Measurements from ENCODE around the gene SLC35D2. TPM values are rescaled to one million over a fixed set of nuclear protein-coding genes. Genes with fewer than 3 reads are reported as not detected.

The SLC35D2 gene
- 23.2 TPM for total RNA-seq

GRCh38 chr9:96383165-96383942 lies at the start of gene SLC35D2:
Gene SLC35D2, minus strand, starts transcription at chr9:96383711. Its CDS starts 77 bp downstream, at chr9:96383634.

GRCh38 chr9:96418083-96418919 lies 34.8 kb upstream of the SLC35D2 start, which contains the start of gene ZNF367:
Gene ZNF367, minus strand, starts transcription at chr9:96418370. Its CDS starts 338 bp downstream, at chr9:96418032.

GRCh38 chr9:96302021-96302420 lies 81.5 kb downstream of the SLC35D2 start, which contains the start of gene HSD17B3:
Gene HSD17B3, minus strand, starts transcription at chr9:96302176. Its CDS starts 72 bp downstream, at chr9:96302104.

Other genes starting within 250 kb of the SLC35D2 start
- 0.53 TPM for gene HSD17B3, start 81.5 kb downstream of the SLC35D2 start, total RNA-seq
- 8.5 TPM for gene ZNF367, start 34.7 kb upstream of the SLC35D2 start, total RNA-seq
- 10.0 TPM for gene HABP4, start 66.5 kb upstream of the SLC35D2 start, total RNA-seq
- gene CDC14B, start 236.1 kb upstream of the SLC35D2 start, total RNA-seq = 30.2 TPM